HepG2 (cell line): ENCODE measurements around the gene TNP2. TPM values are rescaled to one million over a fixed set of nuclear protein-coding genes. Genes with fewer than 3 reads are reported as not detected.

Source experiments
- ATAC-seq: fragments of 200-7000 bp; cut with Tn5 transposase; 3 replicates; pipeline ENCODE4 v1.9.1; 2020; ENCODE audit warnings: mild to moderate bottlenecking, moderate library complexity
- BruUV-seq: library from RNA; stranded (reverse); fragments of 400-500 nt; replicated peaks from 2 replicates; lab custom pipeline; 2021; lab: Mats Ljungman, UMichigan
- CTCF ChIA-PET: fragments of 300-600 bp; formaldehyde crosslinking; extraction: SDS; loops from one replicate; lab custom pipeline; 2021; ENCODE audit warnings: low total read pairs, inconsistent platforms, low intra/inter-chr PET ratio; lab: Yijun Ruan, JAX
- POLR2A ChIA-PET: fragments of 350-600 bp; sonication (Branson Sonifier 250); formaldehyde crosslinking; loops from one replicate; lab custom pipeline; 2020; ENCODE audit warnings: antibody characterized with exemption, inconsistent platforms; lab: Yijun Ruan, JAX
- DNase-seq: peaks from one replicate; pipeline ENCODE4 v3.0.0-alpha.2; 2015; ENCODE audit warnings: low spot score
- FAIRE-seq: peaks from 3 replicates; lab custom pipeline; 2011; peaks lifted over from hg19 to GRCh38; lab: Jason Lieb, UNC
- H2AFZ ChIP-seq: one replicate; pipeline ENCODE4 v1.6.1; 2011; ENCODE audit warnings: low read length, inconsistent platforms
- H3K27ac ChIP-seq: fragments of 300-600 bp; 3 replicates; pipeline ENCODE4 v1.8.0; 2011; ENCODE audit warnings: mixed run types, mild to moderate bottlenecking, mixed read lengths, low read length, inconsistent platforms; ENCODE audit not compliant: insufficient read depth; ENCODE audit errors: extremely low read length
- H3K27me3 ChIP-seq, 2 experiments: fragments of 200-600 bp in 1 of 2; 2 replicates in 1 of 2; 3 replicates in 1 of 2; pipeline versions ENCODE4 v1.6.0 to v1.8.0; 2011; ENCODE audit warnings: low read length in 2 of 2, mild to moderate bottlenecking in 2 of 2, moderate library complexity in 2 of 2, inconsistent platforms in 1 of 2; ENCODE audit not compliant: insufficient read depth in 2 of 2, control insufficient read depth in 1 of 2
- H3K36me3 ChIP-seq, 2 experiments: fragments of 200-600 bp in 1 of 2; replicated peaks in 1 of 2; 2 replicates in 1 of 2; 3 replicates in 1 of 2; pipeline versions ENCODE4 v1.5.1 to v1.8.0; 2011; ENCODE audit warnings: low read length in 2 of 2, inconsistent platforms in 1 of 2; ENCODE audit not compliant: insufficient read depth in 2 of 2, control insufficient read depth in 1 of 2
- H3K4me1 ChIP-seq: 2 replicates; pipeline ENCODE4 v1.5.1; 2012; ENCODE audit warnings: low read length, inconsistent platforms; ENCODE audit not compliant: insufficient read depth
- H3K4me2 ChIP-seq: 2 replicates; pipeline ENCODE4 v1.6.0; 2011; ENCODE audit warnings: low read depth, low read length, inconsistent platforms
- H3K4me3 ChIP-seq, 3 experiments: fragments of 200-600 bp in 1 of 3; sonication (generic), shearing (Covaris generic) in 1 of 3; replicated peaks in 1 of 3; 2 replicates each; pipeline ENCODE4 v1.5.1; 2011 to 2016; ENCODE audit warnings: low read length in 3 of 3, inconsistent platforms in 2 of 3, low read depth in 2 of 3, mild to moderate bottlenecking in 2 of 3, control low read depth in 1 of 3, mixed read lengths in 1 of 3; ENCODE audit not compliant: insufficient read depth in 1 of 3
- H3K79me2 ChIP-seq: one replicate; pipeline ENCODE4 v1.6.1; 2011; ENCODE audit warnings: low read length, inconsistent platforms; ENCODE audit not compliant: insufficient read depth
- H3K9ac ChIP-seq: 2 replicates; pipeline ENCODE4 v1.6.0; 2011; ENCODE audit warnings: mild to moderate bottlenecking, low read depth, low read length, inconsistent platforms; ENCODE audit not compliant: insufficient read depth
- H3K9me3 ChIP-seq: 2 replicates; pipeline ENCODE4 v1.5.1; 2012; ENCODE audit warnings: mild to moderate bottlenecking, low read length
- H4K20me1 ChIP-seq: 2 replicates; pipeline ENCODE4 v1.6.0; 2011; ENCODE audit warnings: inconsistent platforms, mild to moderate bottlenecking, low read length, moderate library complexity; ENCODE audit not compliant: insufficient read depth
- CCDC6 ChIP-seq: sonication (generic); formaldehyde crosslinking; IDR thresholded peaks from 2 replicates; pipeline ENCODE4 v1.8.1; 2022; ENCODE audit warnings: mild to moderate bottlenecking, missing genetic modification reagents, moderate library complexity
- MXI1 ChIP-seq: IDR thresholded peaks from 3 replicates; pipeline ENCODE4 v1.6.1; 2012; ENCODE audit warnings: low read depth, low read length, inconsistent platforms, borderline replicate concordance
- NFIB ChIP-seq: sonication (generic); formaldehyde crosslinking; IDR thresholded peaks from 2 replicates; pipeline ENCODE4 v1.9.0; 2021; ENCODE audit warnings: missing genetic modification reagents, mild to moderate bottlenecking, borderline replicate concordance
- SMAD1 ChIP-seq: sonication (generic); formaldehyde crosslinking; IDR thresholded peaks from 2 replicates; pipeline ENCODE4 v1.4.0; 2020; ENCODE audit warnings: missing genetic modification reagents, low read depth, mild to moderate bottlenecking, borderline replicate concordance
- SRY ChIP-seq: sonication (generic); formaldehyde crosslinking; IDR thresholded peaks from 2 replicates; pipeline ENCODE4 v1.8.0; 2022; ENCODE audit warnings: mild to moderate bottlenecking, missing genetic modification reagents
- TARDBP ChIP-seq: sonication (generic); formaldehyde crosslinking; IDR thresholded peaks from 2 replicates; pipeline ENCODE4 v1.8.0; 2022; ENCODE audit warnings: mild to moderate bottlenecking, missing genetic modification reagents
- ZBTB42 ChIP-seq: sonication (generic); formaldehyde crosslinking; IDR thresholded peaks from 2 replicates; pipeline ENCODE4 v1.5.0; 2020; ENCODE audit warnings: mild to moderate bottlenecking, missing genetic modification reagents
- ZNF569 ChIP-seq: sonication (generic); formaldehyde crosslinking; IDR thresholded peaks from 2 replicates; pipeline ENCODE4 v1.5.0; 2020; ENCODE audit warnings: mild to moderate bottlenecking, missing genetic modification reagents, moderate library complexity, borderline replicate concordance
- WGBS: methylation state at CpG from one replicate; pipeline ENCODE4 v1.1.6; 2017; ENCODE audit warnings: low lambda C conversion rate; 5-methylcytosine and 5-hydroxymethylcytosine counted together
- in situ Hi-C: cut with HindIII; loops from 2 replicates; pipeline ENCODE4 v1.10.0; 2017; ENCODE audit warnings: low pct_unique_long_range_greater_than_20kb; ENCODE audit not compliant: extremely low pct_ligation_motif_present
- intact Hi-C: fragments of 100-400 bp; cut with micrococcal nuclease; formaldehyde crosslinking; loops from one replicate; pipeline ENCODE4 v1.10.0; 2022; ENCODE audit not compliant: unreplicated experiment
- polyA plus RNA-seq, 8 experiments: library from polyadenylated mRNA; depleted of rRNA in 3 of 8; stranded (reverse) in 7 of 8; unstranded in 1 of 8; fragments of >200 nt; fragmentation: Illumina TruSeq in 4 of 8; extraction: Trizol in 4 of 8; gene quantifications; 2 replicates each; pipeline versions ENCODE4 v1.2.1 to v1.2.3, GENCODE V29; 2011 to 2016; ENCODE audit warnings: low read depth in 4 of 8, missing spikeins in 1 of 8, mixed read lengths in 1 of 8; ENCODE audit not compliant: insufficient read depth in 1 of 8
- total RNA-seq, 5 experiments: library from RNA; depleted of rRNA; stranded (reverse); fragments of >200 nt; fragmentation: Illumina TruSeq; extraction: Trizol; gene quantifications; 2 replicates each; pipeline ENCODE4 v1.2.3, GENCODE V29; 2016; ENCODE audit warnings: low read depth in 1 of 5
- TF ChIP-seq, protein P1 (sequence below): IDR thresholded peaks from 2 replicates; pipeline ENCODE4 v1.6.1; 2016; ENCODE audit warnings: low read depth, borderline replicate concordance
- TF ChIP-seq, protein P2 (sequence below): sonication (generic); formaldehyde crosslinking; IDR thresholded peaks from 2 replicates; pipeline ENCODE4 v1.4.0; 2020; ENCODE audit warnings: missing genetic modification reagents, borderline replicate concordance
- TF ChIP-seq, protein P3 (sequence below): sonication (generic); formaldehyde crosslinking; IDR thresholded peaks from 2 replicates; pipeline ENCODE4 v1.4.0; 2020; ENCODE audit warnings: missing genetic modification reagents, mild to moderate bottlenecking, borderline replicate concordance
- TF ChIP-seq, protein P4 (sequence below): sonication (generic); formaldehyde crosslinking; IDR thresholded peaks from 2 replicates; pipeline ENCODE4 v1.5.1; 2020; ENCODE audit warnings: mild to moderate bottlenecking, moderate library complexity, missing genetic modification reagents

The TNP2 gene
- total and polyA plus RNA-seq, 2 of the 13 experiments (the other 11 are each of a cell fraction or from before 2014, with no cell fraction given): not detected

DNA sequence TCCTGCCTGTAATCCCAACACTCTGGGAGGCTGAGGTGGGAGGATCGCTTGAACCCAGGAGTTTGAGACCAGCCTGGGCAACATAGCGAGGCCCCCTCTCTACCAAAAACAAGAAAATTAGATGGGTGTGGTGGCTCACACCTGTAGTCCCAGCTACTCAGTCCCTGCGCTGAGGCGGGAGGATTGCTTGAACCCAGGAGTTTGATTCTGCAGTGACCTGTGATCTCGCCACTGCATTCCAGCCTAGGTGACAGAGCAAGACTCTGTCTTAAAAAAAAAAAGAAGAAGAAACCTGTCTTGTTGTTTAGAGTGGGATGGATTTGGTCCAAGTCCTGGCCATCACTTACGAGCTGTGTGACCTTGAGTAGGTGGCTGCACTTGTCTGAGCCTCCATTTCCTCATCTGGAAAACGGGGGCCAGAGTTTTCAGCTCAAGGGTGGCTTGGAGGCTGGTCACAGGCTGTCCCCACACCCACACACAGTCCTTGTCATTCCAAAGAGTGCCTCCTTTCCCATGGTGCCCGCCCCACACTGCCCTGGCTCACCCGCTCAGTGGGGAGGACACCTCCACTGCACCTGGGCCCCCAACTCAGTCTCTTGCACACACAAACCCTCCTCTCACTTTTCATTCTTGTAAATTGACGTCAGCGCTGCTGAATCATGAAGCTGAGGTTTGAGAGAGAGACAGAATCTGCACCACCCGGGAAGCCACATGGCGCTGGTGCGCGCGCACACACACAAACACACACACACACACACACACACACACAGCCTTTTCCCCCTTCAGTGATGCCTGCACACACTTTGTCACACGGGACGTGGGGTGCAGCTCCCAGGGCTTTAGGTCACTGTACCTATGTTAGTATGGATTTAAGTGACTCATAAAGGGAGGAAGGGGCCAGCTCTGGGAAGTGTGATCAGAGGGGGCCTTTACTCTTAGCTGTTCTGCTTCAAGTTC is 17.3 kb downstream of the TNP2 start:
- DNase-seq (no peak), ATAC-seq (no peak), FAIRE-seq (no peak)
- peak overlapping the region; percentile 32 for H3K4me2 ChIP-seq
- WGBS: 62% methylated on average over 18 of the region's 18 CpGs
- ChIA-PET POLR2A (interaction anchor here (0.8 to 2.6 kb wide), 18 partner anchors 9 to 307 kb away, joined by 3 to 14 read pairs (median 4); partner anchors contain the start of genes CLEC16A and PRM3), CTCF (no interaction called here)
- H3K9me3 ChIP-seq: no peaks in the 10 kb centered on the region
- peaks cover 47% of the 10 kb centered on the region for H4K20me1 ChIP-seq
- H3K79me2 ChIP-seq: peaks cover 27% of the 10 kb centered on the region
- in situ Hi-C loops: no loop called here
- BruUV-seq: no TSS peak
- no peaks in the 10 kb centered on the region; a peak in 1 of 5 replicates for H3K27me3 ChIP-seq
- H2AFZ ChIP-seq: no peak overlapping the region
- no peak overlapping the region for H3K9ac ChIP-seq
- intact Hi-C loops: no loop called here
- peaks cover 60% of the 10 kb centered on the region for H3K4me1 ChIP-seq
- no peak overlapping the region for H3K27ac ChIP-seq
- H3K4me3 ChIP-seq: no peak overlapping the region
- H3K36me3 ChIP-seq: peaks cover 2 to 8% of the 10 kb centered on the region in 2 experiments; a peak in 4 of 5 replicates
- TF ChIP-seq TARDBP: peak; percentile 67
- TF ChIP-seq, protein P1, sequence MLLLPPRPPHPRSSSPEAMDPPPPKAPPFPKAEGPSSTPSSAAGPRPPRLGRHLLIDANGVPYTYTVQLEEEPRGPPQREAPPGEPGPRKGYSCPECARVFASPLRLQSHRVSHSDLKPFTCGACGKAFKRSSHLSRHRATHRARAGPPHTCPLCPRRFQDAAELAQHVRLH (CRISPR knock-in tag): peak; percentile 51; the same call in 1 of the 2 replicates
- TF ChIP-seq SRY: peak; percentile 51; the same call in 1 of the 2 replicates
- TF ChIP-seq ZNF569 (CRISPR knock-in tag): no peak
- TF ChIP-seq, protein P2, sequence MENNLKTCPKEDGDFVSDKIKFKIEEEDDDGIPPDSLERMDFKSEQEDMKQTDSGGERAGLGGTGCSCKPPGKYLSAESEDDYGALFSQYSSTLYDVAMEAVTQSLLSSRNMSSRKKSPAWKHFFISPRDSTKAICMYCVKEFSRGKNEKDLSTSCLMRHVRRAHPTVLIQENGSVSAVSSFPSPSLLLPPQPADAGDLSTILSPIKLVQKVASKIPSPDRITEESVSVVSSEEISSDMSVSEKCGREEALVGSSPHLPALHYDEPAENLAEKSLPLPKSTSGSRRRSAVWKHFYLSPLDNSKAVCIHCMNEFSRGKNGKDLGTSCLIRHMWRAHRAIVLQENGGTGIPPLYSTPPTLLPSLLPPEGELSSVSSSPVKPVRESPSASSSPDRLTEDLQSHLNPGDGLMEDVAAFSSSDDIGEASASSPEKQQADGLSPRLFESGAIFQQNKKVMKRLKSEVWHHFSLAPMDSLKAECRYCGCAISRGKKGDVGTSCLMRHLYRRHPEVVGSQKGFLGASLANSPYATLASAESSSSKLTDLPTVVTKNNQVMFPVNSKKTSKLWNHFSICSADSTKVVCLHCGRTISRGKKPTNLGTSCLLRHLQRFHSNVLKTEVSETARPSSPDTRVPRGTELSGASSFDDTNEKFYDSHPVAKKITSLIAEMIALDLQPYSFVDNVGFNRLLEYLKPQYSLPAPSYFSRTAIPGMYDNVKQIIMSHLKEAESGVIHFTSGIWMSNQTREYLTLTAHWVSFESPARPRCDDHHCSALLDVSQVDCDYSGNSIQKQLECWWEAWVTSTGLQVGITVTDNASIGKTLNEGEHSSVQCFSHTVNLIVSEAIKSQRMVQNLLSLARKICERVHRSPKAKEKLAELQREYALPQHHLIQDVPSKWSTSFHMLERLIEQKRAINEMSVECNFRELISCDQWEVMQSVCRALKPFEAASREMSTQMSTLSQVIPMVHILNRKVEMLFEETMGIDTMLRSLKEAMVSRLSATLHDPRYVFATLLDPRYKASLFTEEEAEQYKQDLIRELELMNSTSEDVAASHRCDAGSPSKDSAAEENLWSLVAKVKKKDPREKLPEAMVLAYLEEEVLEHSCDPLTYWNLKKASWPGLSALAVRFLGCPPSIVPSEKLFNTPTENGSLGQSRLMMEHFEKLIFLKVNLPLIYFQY (CRISPR knock-in tag): 0 out of 2 replicates have a peak, but pooled peaks have one; percentile 27
- TF ChIP-seq, protein P3, sequence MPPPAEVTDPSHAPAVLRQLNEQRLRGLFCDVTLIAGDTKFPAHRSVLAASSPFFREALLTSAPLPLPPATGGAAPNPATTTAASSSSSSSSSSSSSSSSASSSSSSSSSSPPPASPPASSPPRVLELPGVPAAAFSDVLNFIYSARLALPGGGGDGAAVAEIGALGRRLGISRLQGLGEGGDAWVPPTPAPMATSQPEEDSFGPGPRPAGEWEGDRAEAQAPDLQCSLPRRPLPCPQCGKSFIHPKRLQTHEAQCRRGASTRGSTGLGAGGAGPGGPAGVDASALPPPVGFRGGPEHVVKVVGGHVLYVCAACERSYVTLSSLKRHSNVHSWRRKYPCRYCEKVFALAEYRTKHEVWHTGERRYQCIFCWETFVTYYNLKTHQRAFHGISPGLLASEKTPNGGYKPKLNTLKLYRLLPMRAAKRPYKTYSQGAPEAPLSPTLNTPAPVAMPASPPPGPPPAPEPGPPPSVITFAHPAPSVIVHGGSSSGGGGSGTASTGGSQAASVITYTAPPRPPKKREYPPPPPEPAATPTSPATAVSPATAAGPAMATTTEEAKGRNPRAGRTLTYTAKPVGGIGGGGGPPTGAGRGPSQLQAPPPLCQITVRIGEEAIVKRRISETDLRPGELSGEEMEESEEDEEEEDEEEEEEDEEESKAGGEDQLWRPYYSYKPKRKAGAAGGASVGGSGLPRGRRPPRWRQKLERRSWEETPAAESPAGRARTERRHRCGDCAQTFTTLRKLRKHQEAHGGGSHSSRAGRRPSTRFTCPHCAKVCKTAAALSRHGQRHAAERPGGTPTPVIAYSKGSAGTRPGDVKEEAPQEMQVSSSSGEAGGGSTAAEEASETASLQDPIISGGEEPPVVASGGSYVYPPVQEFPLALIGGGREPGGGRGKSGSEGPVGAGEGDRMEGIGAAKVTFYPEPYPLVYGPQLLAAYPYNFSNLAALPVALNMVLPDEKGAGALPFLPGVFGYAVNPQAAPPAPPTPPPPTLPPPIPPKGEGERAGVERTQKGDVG (CRISPR knock-in tag): peak; percentile 58; the same call in 1 of the 2 replicates
- no peak for TF ChIP-seq SMAD1 (CRISPR knock-in tag)
- TF ChIP-seq NFIB (CRISPR knock-in tag): no peak
- TF ChIP-seq CCDC6 (CRISPR knock-in tag): no peak
- TF ChIP-seq ZBTB42 (CRISPR knock-in tag): 0 out of 2 replicates have a peak, but pooled peaks have one; percentile 34
- TF ChIP-seq MXI1: 0 out of 3 replicates have a peak, but pooled peaks have one; percentile 31
- TF ChIP-seq, protein P4, sequence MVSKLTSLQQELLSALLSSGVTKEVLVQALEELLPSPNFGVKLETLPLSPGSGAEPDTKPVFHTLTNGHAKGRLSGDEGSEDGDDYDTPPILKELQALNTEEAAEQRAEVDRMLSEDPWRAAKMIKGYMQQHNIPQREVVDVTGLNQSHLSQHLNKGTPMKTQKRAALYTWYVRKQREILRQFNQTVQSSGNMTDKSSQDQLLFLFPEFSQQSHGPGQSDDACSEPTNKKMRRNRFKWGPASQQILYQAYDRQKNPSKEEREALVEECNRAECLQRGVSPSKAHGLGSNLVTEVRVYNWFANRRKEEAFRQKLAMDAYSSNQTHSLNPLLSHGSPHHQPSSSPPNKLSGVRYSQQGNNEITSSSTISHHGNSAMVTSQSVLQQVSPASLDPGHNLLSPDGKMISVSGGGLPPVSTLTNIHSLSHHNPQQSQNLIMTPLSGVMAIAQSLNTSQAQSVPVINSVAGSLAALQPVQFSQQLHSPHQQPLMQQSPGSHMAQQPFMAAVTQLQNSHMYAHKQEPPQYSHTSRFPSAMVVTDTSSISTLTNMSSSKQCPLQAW (CRISPR knock-in tag): 0 out of 2 replicates have a peak, but pooled peaks have one; percentile 61
